Panc1 (cell line): ENCODE measurements around the gene OPN3.

Experiments used
- CTCF ChIP-seq: fragments of 450-650 bp; IDR thresholded peaks from 2 replicates; pipeline ENCODE4 v1.5.1; 2017; ENCODE audit warnings: mild to moderate bottlenecking
- POLR2AphosphoS5 ChIP-seq: IDR thresholded peaks from 2 replicates; pipeline ENCODE4 v1.6.1; 2012; ENCODE audit warnings: mild to moderate bottlenecking, low read depth, low read length, moderate library complexity
- TF ChIP-seq, protein P1 (sequence below), 2 experiments: IDR thresholded peaks; 2 replicates each; pipeline ENCODE4 v1.6.1; 2011 to 2012; ENCODE audit warnings: low read depth in 2 of 2, control low read depth in 1 of 2, low read length in 1 of 2, mild to moderate bottlenecking in 1 of 2, moderate library complexity in 1 of 2; ENCODE audit not compliant: insufficient read depth in 1 of 2

GRCh38 chr1:241672301-241672700 lies 32.1 kb upstream of the OPN3 start:
- TF ChIP-seq CTCF = no peak
- TF ChIP-seq, protein P1, sequence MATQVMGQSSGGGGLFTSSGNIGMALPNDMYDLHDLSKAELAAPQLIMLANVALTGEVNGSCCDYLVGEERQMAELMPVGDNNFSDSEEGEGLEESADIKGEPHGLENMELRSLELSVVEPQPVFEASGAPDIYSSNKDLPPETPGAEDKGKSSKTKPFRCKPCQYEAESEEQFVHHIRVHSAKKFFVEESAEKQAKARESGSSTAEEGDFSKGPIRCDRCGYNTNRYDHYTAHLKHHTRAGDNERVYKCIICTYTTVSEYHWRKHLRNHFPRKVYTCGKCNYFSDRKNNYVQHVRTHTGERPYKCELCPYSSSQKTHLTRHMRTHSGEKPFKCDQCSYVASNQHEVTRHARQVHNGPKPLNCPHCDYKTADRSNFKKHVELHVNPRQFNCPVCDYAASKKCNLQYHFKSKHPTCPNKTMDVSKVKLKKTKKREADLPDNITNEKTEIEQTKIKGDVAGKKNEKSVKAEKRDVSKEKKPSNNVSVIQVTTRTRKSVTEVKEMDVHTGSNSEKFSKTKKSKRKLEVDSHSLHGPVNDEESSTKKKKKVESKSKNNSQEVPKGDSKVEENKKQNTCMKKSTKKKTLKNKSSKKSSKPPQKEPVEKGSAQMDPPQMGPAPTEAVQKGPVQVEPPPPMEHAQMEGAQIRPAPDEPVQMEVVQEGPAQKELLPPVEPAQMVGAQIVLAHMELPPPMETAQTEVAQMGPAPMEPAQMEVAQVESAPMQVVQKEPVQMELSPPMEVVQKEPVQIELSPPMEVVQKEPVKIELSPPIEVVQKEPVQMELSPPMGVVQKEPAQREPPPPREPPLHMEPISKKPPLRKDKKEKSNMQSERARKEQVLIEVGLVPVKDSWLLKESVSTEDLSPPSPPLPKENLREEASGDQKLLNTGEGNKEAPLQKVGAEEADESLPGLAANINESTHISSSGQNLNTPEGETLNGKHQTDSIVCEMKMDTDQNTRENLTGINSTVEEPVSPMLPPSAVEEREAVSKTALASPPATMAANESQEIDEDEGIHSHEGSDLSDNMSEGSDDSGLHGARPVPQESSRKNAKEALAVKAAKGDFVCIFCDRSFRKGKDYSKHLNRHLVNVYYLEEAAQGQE (IDR thresholded peaks at IDR 0.05; ENCODE audit: insufficient read depth in 1 of 2, low read depth in 2 of 2, low read length in 1 of 2) = no peak
- TF ChIP-seq POLR2AphosphoS5 = no peak
